ENCODE results near the gene CRISP3. TPM values are rescaled to one million over a fixed set of nuclear protein-coding genes. Genes with fewer than 3 reads are reported as not detected.

The CRISP3 gene
- total RNA-seq, 1 donor from 2014 or later, result not detected

GRCh38 chr6:49764571-49765236 lies 20.5 kb upstream of the CRISP3 start:
- Histone ChIP-seq H3K36me3 (no peaks in the 10 kb centered on the region), H3K27ac (replicated peaks) (no peak overlapping the region)
- intact Hi-C loops (cut with micrococcal nuclease), result no loop called here

DNA sequence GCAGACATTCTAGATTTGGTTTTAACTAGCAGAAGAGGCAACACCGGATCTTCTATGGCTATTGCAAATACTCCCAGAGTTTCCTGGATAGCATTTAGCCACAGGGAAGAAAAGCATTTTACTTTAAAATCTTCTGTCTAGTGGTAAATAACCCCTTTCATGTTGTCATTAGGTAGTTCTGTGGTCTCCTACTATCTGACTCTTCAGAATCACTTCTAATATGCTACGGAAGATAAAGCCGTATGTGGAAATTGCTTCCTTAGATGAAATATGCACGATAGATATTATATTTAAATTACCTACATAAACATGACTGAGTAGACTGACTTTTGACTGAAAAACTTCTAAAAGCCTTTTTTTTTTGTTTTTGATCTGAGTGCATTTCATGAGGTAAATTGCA lies 759 bp downstream of the CRISP3 start:
- Histone ChIP-seq H3K4me1 (no peaks in the 10 kb centered on the region), H3K9me3 (replicated peaks) (no peaks in the 10 kb centered on the region), H3K27ac (replicated peaks) (no peak overlapping the region), H3K36me3 (no peaks in the 10 kb centered on the region), H3K27me3 (ENCODE audit: low read depth) (no peaks in the 10 kb centered on the region), H3K4me3 (no peak overlapping the region)
- no peak for TF ChIP-seq CTCF (IDR thresholded peaks at IDR 0.05; ENCODE audit: borderline replicate concordance)
- intact Hi-C loops (cut with micrococcal nuclease), result no loop called here
- DNase-seq, result no peak

More at GRCh38 chr6:49764571-49765236, 20.5 kb upstream of the CRISP3 start:
- H3K9me3 ChIP-seq (replicated peaks), result no peaks in the 10 kb centered on the region
- TF ChIP-seq CTCF (IDR thresholded peaks at IDR 0.05; ENCODE audit: borderline replicate concordance), result no peak
- no peak overlapping the region for H3K4me3 ChIP-seq
- DNase-seq, result no peak
- H3K27me3 ChIP-seq (ENCODE audit: low read depth), result no peaks in the 10 kb centered on the region
- H3K4me1 ChIP-seq, result no peaks in the 10 kb centered on the region

- intact Hi-C loops (cut with micrococcal nuclease), result no loop called here
- no peak overlapping the region for H3K4me3 ChIP-seq
- no peaks in the 10 kb centered on the region for H3K27me3 ChIP-seq (ENCODE audit: low read depth)
- no peak overlapping the region for H3K27ac ChIP-seq (replicated peaks)
- DNase-seq, result no peak
- H3K4me1 ChIP-seq, result no peaks in the 10 kb centered on the region
- no peak for TF ChIP-seq CTCF (IDR thresholded peaks at IDR 0.05; ENCODE audit: borderline replicate concordance)
- no peaks in the 10 kb centered on the region for H3K9me3 ChIP-seq (replicated peaks)
- no peaks in the 10 kb centered on the region for H3K36me3 ChIP-seq
Measured at GRCh38 chr6:49739423-49739822, 4.8 kb downstream of the CRISP3 start.

DNA sequence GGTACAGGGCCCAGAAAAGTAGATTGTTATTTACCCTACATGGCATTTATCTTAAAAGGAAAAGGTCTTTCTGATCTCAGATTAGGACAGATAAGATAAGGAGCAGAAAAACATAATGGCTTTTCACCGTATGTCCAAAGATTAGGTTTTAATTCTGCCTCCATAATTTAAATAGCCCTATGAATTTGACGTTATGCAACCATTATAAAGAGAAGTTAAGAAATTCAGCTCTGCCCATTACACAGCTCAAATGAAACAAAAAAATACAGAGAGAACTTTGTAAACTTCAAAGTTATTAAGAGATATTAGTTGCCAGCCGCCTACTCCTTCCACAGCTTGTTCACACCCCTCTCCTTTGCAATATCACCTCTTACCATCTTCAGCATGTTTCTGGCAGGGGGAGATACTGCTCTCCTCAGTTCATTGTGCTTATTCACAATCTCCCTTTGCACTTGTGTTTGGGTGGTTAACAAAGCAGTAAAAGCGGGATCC lies 8.1 kb downstream of the CRISP3 start:
- intact Hi-C loops (cut with micrococcal nuclease), result no loop called here
- TF ChIP-seq CTCF (IDR thresholded peaks at IDR 0.05; ENCODE audit: borderline replicate concordance), result no peak
- no peaks in the 10 kb centered on the region for H3K9me3 ChIP-seq (replicated peaks)

DNA sequence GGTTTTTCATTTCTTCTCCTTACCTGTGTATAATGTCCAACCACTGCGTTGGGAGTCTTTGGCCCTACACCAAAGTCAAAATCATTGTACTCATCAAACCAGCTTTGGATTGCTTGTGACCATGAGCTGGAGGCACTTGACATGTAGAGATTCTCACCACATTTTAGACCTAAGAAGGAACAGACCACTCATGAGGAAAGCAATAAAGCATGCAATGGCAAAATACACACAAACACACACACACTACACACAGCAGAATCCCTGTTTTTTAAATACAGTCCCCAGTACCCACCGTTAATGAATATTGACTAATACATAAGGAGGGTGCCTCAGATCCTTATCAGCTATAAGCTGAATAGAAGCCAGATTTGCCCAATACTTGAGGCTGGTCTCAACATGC lies 10.5 kb downstream of the CRISP3 start:
- intact Hi-C loops (cut with micrococcal nuclease), result no loop called here
- H3K36me3 ChIP-seq, result no peaks in the 10 kb centered on the region
- no peaks in the 10 kb centered on the region for H3K27me3 ChIP-seq (ENCODE audit: low read depth)
- TF ChIP-seq CTCF (IDR thresholded peaks at IDR 0.05; ENCODE audit: borderline replicate concordance), result no peak
- H3K4me3 ChIP-seq, result no peak overlapping the region
- no peaks in the 10 kb centered on the region for H3K9me3 ChIP-seq (replicated peaks)
- no peak overlapping the region for H3K27ac ChIP-seq (replicated peaks)
- H3K4me1 ChIP-seq, result no peaks in the 10 kb centered on the region
- DNase-seq, result no peak

More for the DNA sequence above, 8.1 kb downstream of the CRISP3 start:
- H3K27ac ChIP-seq (replicated peaks), result no peak overlapping the region
- H3K36me3 ChIP-seq, result no peaks in the 10 kb centered on the region
- H3K4me3 ChIP-seq, result no peak overlapping the region
- H3K4me1 ChIP-seq, result no peaks in the 10 kb centered on the region
- no peak for DNase-seq
- no peaks in the 10 kb centered on the region for H3K27me3 ChIP-seq (ENCODE audit: low read depth)
